SU-DHL-6 (cell line): ENCODE results near the gene TMEM204.

Experiments
- CTCF ChIP-seq: fragments of 200-600 bp; sonication (generic); IDR thresholded peaks from one replicate; pipeline ENCODE4 v1.5.1; 2017; ENCODE audit warnings: antibody characterized with exemption, mild to moderate bottlenecking, low read length, moderate library complexity; ENCODE audit not compliant: insufficient read depth, poor library complexity, severe bottlenecking
- EZH2phosphoT487 ChIP-seq: fragments of 200-600 bp; sonication (generic), shearing (Covaris generic); conservative IDR thresholded peaks from 2 replicates; pipeline ENCODE4 v1.6.1; 2018; ENCODE audit warnings: mild to moderate bottlenecking, antibody characterized with exemption, low read length, moderate library complexity, mixed read lengths

GRCh38 chr16:1496464-1496863 is 37.0 kb upstream of the TMEM204 start:
- TF ChIP-seq CTCF (no peak), EZH2phosphoT487 (no peak)
